ENCODE data around the gene COL21A1.
"Not testable (repeated sequence)": the region's sequence is repeated elsewhere in the genome, so short reads cannot be mapped to it uniquely, and the experiment has no call there.

COL21A1 gene

GRCh38 chr6:56270812-56271441 lies 23.5 kb upstream of the COL21A1 start:
- H3K4me3 ChIP-seq (ENCODE audit: low read length), result no peak overlapping the region
- peaks cover 14% of the 10 kb centered on the region; the same call in 1 of the 2 replicates for H3K9me3 ChIP-seq (ENCODE audit: insufficient read depth, low read depth, low read length)
- WGBS, result 91% methylated on average over 1 of the region's 1 CpG
- H3K27ac ChIP-seq (ENCODE audit: low read depth, low read length), result no peak overlapping the region
- H3K36me3 ChIP-seq (ENCODE audit: insufficient read depth, low read length), result no peaks in the 10 kb centered on the region
- no peak overlapping the region for H3K9ac ChIP-seq (ENCODE audit: low read depth, low read length)
- no peaks in the 10 kb centered on the region for H3K27me3 ChIP-seq (ENCODE audit: insufficient read depth, low read length)
- no peaks in the 10 kb centered on the region for H3K4me1 ChIP-seq (ENCODE audit: insufficient read depth, low read length)

DNA sequence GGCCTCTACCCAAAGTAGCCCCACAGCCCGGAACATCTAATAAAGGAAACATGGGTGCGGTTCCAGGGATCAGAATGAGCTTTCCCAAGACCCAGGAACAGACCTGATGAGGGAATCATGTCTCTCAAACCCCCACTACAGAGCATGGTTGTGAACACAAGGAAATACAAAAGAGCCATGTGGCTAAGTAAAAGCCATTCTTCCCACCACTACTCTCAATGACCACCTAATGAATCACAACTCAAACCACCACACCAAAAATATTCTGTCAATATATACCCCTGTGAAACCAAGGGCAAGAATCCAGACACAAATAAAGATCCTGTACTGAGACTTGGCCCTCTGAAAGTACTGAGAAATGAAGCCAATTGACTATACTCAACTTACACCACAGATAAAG lies 20.9 kb upstream of the COL21A1 start:
- peaks cover 14% of the 10 kb centered on the region; the same call in 1 of the 2 replicates for H3K9me3 ChIP-seq (ENCODE audit: insufficient read depth, low read depth, low read length)
- 90% methylated on average over 2 of the region's 2 CpGs for WGBS
- H3K4me3 ChIP-seq (ENCODE audit: low read length), result no peak overlapping the region
- H3K4me1 ChIP-seq (ENCODE audit: insufficient read depth, low read length), result no peaks in the 10 kb centered on the region
- no peaks in the 10 kb centered on the region for H3K36me3 ChIP-seq (ENCODE audit: insufficient read depth, low read length)
- no peak overlapping the region for H3K9ac ChIP-seq (ENCODE audit: low read depth, low read length)
- no peak overlapping the region for H3K27ac ChIP-seq (ENCODE audit: low read depth, low read length)
- H3K27me3 ChIP-seq (ENCODE audit: insufficient read depth, low read length), result no peaks in the 10 kb centered on the region

GRCh38 chr6:56266011-56266410 lies 18.6 kb upstream of the COL21A1 start:
- H3K27me3 ChIP-seq (ENCODE audit: insufficient read depth, low read length), result no peaks in the 10 kb centered on the region
- no peak overlapping the region for H3K9ac ChIP-seq (ENCODE audit: low read depth, low read length)
- H3K27ac ChIP-seq (ENCODE audit: low read depth, low read length), result no peak overlapping the region
- H3K4me1 ChIP-seq (ENCODE audit: insufficient read depth, low read length), result no peaks in the 10 kb centered on the region
- H3K4me3 ChIP-seq (ENCODE audit: low read length), result no peak overlapping the region
- H3K9me3 ChIP-seq (ENCODE audit: insufficient read depth, low read depth, low read length), result 0 out of 2 replicates have a peak, but pooled peaks cover 5% of the 10 kb centered on the region
- 81% methylated on average over 2 of the region's 3 CpGs for WGBS
- no peaks in the 10 kb centered on the region for H3K36me3 ChIP-seq (ENCODE audit: insufficient read depth, low read length)

GRCh38 chr6:56263596-56264315 lies 16.4 kb upstream of the COL21A1 start:
- Histone ChIP-seq H3K27ac (ENCODE audit: low read depth, low read length) (no peak overlapping the region), H3K9ac (ENCODE audit: low read depth, low read length) (no peak overlapping the region), H3K4me3 (ENCODE audit: low read length) (no peak overlapping the region), H3K36me3 (ENCODE audit: insufficient read depth, low read length) (no peaks in the 10 kb centered on the region), H3K27me3 (ENCODE audit: insufficient read depth, low read length) (no peaks in the 10 kb centered on the region), H3K9me3 (ENCODE audit: insufficient read depth, low read depth, low read length) (no peaks in the 10 kb centered on the region), H3K4me1 (ENCODE audit: insufficient read depth, low read length) (peaks cover 5% of the 10 kb centered on the region; the same call in 1 of the 2 replicates)
- WGBS, result 89% methylated on average over 2 of the region's 5 CpGs

- H3K9ac ChIP-seq (ENCODE audit: low read depth, low read length); H3K4me1 ChIP-seq (ENCODE audit: insufficient read depth, low read length); H3K27ac ChIP-seq (ENCODE audit: low read depth, low read length); H3K36me3 ChIP-seq (ENCODE audit: insufficient read depth, low read length); H3K9me3 ChIP-seq (ENCODE audit: insufficient read depth, low read depth, low read length); H3K27me3 ChIP-seq (ENCODE audit: insufficient read depth, low read length); H3K4me3 ChIP-seq (ENCODE audit: low read length): not testable (repeated sequence)
Measured at GRCh38 chr6:56260593-56260992, 13.2 kb upstream of the COL21A1 start.

DNA sequence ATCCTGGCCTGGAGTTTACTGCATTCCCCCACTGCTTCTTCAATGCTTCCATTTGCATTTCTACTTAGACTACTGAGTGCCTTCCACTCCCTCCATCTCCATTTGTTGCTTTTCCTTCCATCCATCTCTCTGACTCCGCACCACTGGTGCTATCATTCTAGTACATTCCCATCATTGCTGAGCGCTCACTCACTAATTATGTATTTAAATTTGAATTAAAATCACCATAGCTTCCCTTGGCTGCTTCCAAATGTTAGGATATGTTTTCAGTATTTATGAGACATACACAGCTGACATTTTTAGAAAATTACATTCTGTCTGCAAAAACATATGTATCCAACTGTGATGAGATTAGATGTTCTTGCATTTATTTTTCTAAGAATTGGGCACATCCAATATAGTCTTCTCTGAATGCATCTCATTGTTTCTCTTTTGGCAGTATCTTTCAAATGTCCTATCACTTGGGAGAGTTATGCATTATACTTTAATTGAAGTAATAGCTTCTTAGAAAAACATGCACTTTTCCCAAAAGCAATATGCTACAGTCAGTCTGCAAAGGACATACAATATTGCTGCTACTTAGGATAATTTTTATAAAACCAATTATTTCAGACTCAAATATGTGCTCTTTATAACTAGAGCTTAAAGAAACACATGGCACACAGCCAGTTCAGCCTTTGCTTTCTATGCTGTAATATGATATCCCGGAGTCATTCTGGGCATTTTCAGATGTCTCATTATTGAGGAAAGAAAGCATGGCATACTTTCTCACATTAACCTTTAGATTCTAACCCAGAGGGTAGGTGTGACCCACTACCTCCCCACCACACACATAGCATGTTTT lies 12.1 kb upstream of the COL21A1 start:
- Histone ChIP-seq H3K9ac (ENCODE audit: low read depth, low read length) (no peak overlapping the region), H3K27me3 (ENCODE audit: insufficient read depth, low read length) (no peaks in the 10 kb centered on the region), H3K4me3 (ENCODE audit: low read length) (no peak overlapping the region), H3K36me3 (ENCODE audit: insufficient read depth, low read length) (no peaks in the 10 kb centered on the region), H3K27ac (ENCODE audit: low read depth, low read length) (no peak overlapping the region), H3K9me3 (ENCODE audit: insufficient read depth, low read depth, low read length) (no peaks in the 10 kb centered on the region), H3K4me1 (ENCODE audit: insufficient read depth, low read length) (peaks cover 5% of the 10 kb centered on the region; the same call in 1 of the 2 replicates)
- 82% methylated on average over 3 of the region's 3 CpGs for WGBS

DNA sequence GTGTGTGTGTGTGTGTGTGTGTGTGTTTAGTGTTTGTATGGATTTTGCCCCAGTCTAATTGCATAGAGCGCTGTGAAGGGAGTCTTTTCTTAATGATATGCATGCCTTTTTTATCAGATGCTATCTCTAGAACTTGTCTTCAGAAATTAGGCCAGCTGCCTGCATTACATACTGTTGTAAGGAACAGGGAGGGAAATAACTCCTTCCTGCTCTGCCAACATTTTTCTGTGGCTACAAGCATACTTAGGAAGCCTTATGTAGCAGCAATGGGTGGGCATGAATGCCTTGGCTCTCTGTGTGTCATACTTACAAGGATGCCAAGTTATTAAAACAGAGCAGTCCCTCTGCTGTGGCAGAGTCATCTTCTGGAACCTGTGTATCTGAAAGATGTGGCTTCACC lies 8.0 kb upstream of the COL21A1 start:
- H3K27ac ChIP-seq (ENCODE audit: low read depth, low read length), result no peak overlapping the region
- peaks cover 10% of the 10 kb centered on the region; the same call in 1 of the 2 replicates for H3K4me1 ChIP-seq (ENCODE audit: insufficient read depth, low read length)
- 100% methylated on average over 1 of the region's 1 CpG for WGBS
- no peaks in the 10 kb centered on the region for H3K36me3 ChIP-seq (ENCODE audit: insufficient read depth, low read length)
- H3K27me3 ChIP-seq (ENCODE audit: insufficient read depth, low read length), result no peaks in the 10 kb centered on the region
- no peak overlapping the region for H3K9ac ChIP-seq (ENCODE audit: low read depth, low read length)
- no peaks in the 10 kb centered on the region for H3K9me3 ChIP-seq (ENCODE audit: insufficient read depth, low read depth, low read length)
- no peak overlapping the region for H3K4me3 ChIP-seq (ENCODE audit: low read length)

GRCh38 chr6:56250266-56250665 lies 2.9 kb upstream of the COL21A1 start:
- no peaks in the 10 kb centered on the region for H3K9me3 ChIP-seq (ENCODE audit: insufficient read depth, low read depth, low read length)
- H3K27me3 ChIP-seq (ENCODE audit: insufficient read depth, low read length), result peaks cover 14% of the 10 kb centered on the region
- no peak overlapping the region for H3K4me3 ChIP-seq (ENCODE audit: low read length)
- peaks cover 16% of the 10 kb centered on the region for H3K4me1 ChIP-seq (ENCODE audit: insufficient read depth, low read length)
- 52% methylated on average over 2 of the region's 2 CpGs for WGBS
- H3K27ac ChIP-seq (ENCODE audit: low read depth, low read length), result no peak overlapping the region
- H3K9ac ChIP-seq (ENCODE audit: low read depth, low read length), result no peak overlapping the region
- H3K36me3 ChIP-seq (ENCODE audit: insufficient read depth, low read length), result no peaks in the 10 kb centered on the region

DNA sequence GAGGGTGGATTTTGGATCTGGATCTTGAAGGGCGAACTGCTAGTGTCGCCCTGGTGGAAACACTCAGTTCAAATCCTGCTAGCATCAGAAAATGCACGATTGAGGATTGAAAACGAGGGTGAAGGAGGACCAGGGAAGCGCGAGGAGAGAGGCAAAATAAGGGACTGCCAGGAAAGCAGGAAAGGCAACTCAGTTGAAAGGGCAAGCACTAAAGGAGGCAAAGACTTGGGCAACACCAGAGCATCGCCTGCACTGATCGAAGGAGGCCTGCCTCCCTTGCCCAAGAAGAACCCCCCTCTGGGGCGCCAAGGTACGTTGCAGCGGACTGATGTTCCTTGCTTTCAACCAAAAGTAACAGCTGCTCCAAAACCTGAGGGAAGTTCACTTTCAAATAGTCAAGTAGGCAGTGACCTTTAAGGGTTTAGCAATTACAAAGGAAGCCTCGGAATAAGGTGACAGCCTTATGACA lies 308 bp upstream of the COL21A1 start:
- Histone ChIP-seq H3K9me3 (ENCODE audit: insufficient read depth, low read depth, low read length) (no peaks in the 10 kb centered on the region), H3K27ac (ENCODE audit: low read depth, low read length) (peak overlapping the region; percentile 84; the same call in 1 of the 2 replicates), H3K27me3 (ENCODE audit: insufficient read depth, low read length) (peaks cover 14% of the 10 kb centered on the region), H3K9ac (ENCODE audit: low read depth, low read length) (peak overlapping the region; percentile 55), H3K36me3 (ENCODE audit: insufficient read depth, low read length) (no peaks in the 10 kb centered on the region), H3K4me1 (ENCODE audit: insufficient read depth, low read length) (peaks cover 22% of the 10 kb centered on the region), H3K4me3 (ENCODE audit: low read length) (peak overlapping the region; percentile 53)
- WGBS, result 34% methylated on average over 12 of the region's 12 CpGs

DNA sequence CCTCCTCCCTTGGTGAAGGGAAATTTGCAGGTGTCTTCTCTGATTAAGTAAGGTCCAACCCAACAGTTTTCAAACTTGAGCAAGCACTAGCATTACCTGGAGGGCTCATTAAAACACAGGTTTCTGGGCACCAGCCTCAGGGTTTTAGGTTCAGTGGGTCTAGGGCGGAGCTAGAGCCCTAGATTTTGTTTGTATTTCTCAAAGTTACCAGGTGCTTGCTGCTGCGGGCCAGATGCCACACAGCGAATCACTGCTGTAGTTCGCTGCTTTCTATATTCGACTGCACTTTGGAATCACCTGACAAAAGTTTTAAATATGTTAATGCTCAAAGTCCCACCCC lies 869 bp downstream of the COL21A1 start:
- Histone ChIP-seq H3K9me3 (ENCODE audit: insufficient read depth, low read depth, low read length) (no peaks in the 10 kb centered on the region), H3K36me3 (ENCODE audit: insufficient read depth, low read length) (no peaks in the 10 kb centered on the region), H3K4me3 (ENCODE audit: low read length) (peak overlapping the region; percentile 53), H3K4me1 (ENCODE audit: insufficient read depth, low read length) (peaks cover 17% of the 10 kb centered on the region), H3K27ac (ENCODE audit: low read depth, low read length) (peak overlapping the region; percentile 84; the same call in 1 of the 2 replicates), H3K9ac (ENCODE audit: low read depth, low read length) (peak overlapping the region; percentile 44; the same call in 1 of the 2 replicates), H3K27me3 (ENCODE audit: insufficient read depth, low read length) (peaks cover 14% of the 10 kb centered on the region)
- 3% methylated on average over 5 of the region's 5 CpGs for WGBS

DNA sequence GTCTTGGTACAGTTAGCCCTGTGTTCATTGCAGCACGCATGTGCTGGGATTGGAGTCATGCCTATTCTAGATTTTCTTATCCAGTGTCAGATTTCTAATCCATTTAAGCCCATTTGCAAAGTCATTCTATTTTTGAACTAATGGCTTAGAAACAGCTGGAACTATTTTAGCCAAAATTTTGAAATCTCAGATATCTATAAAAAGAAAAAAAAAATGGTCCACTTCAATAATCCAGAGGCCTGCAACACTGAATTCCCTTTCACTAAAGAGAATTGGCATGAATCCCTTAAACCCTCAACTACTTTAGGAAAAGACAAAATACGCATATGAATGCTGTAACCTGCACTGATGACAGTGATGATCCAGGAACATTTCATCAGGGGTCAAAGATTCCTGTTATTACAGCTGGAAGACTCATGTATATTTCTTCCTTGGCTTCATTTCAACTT lies 1.5 kb downstream of the COL21A1 start:
- peaks cover 17% of the 10 kb centered on the region for H3K4me1 ChIP-seq (ENCODE audit: insufficient read depth, low read length)
- H3K36me3 ChIP-seq (ENCODE audit: insufficient read depth, low read length), result no peaks in the 10 kb centered on the region
- peak overlapping the region; percentile 53 for H3K4me3 ChIP-seq (ENCODE audit: low read length)
- H3K9me3 ChIP-seq (ENCODE audit: insufficient read depth, low read depth, low read length), result no peaks in the 10 kb centered on the region
- peak overlapping the region; percentile 84; the same call in 1 of the 2 replicates for H3K27ac ChIP-seq (ENCODE audit: low read depth, low read length)
- 35% methylated on average over 2 of the region's 2 CpGs for WGBS
- H3K9ac ChIP-seq (ENCODE audit: low read depth, low read length), result no peak overlapping the region
- peaks cover 14% of the 10 kb centered on the region for H3K27me3 ChIP-seq (ENCODE audit: insufficient read depth, low read length)
